Measurements from ENCODE around the gene SGF29.
"Not testable (repeated sequence)": the region's sequence is repeated elsewhere in the genome, so short reads cannot be mapped to it uniquely, and the experiment has no call there.

The SGF29 gene

DNA sequence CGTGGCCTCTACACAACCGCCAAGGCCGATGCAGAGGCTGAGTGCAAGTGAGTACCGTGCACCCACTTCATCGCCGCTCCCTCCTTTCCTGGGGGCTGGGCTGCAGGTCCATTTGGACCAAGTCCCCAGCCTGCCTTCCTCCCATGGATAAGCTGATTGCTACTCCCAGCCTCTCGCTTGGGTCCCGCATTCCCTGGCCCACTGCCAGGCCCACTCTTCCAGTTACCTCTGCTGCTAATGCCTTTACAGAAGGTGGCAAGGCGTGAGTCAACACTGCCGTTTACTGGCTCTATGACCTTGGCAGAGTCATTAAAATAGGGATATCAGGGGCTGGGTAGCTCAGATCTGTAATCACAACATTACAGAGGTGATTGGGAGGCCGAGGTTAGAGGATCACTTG, 32.0 kb downstream of the SGF29 start:
- H3K4me3 ChIP-seq: no peak overlapping the region
- H4K20me1 ChIP-seq: no peaks in the 10 kb centered on the region
- TF ChIP-seq Cebpa-rat (IDR thresholded peaks at IDR 0.05): no peak
- H3K4me2 ChIP-seq: no peak overlapping the region
- no peaks in the 10 kb centered on the region for H3K9me3 ChIP-seq
- no peaks in the 10 kb centered on the region for H3K27me3 ChIP-seq
- peaks cover 99% of the 10 kb centered on the region for H3K36me3 ChIP-seq
- no peak overlapping the region for H3K9ac ChIP-seq
- H3K27ac ChIP-seq: no peak overlapping the region
- H3K4me1 ChIP-seq: no peaks in the 10 kb centered on the region

DNA sequence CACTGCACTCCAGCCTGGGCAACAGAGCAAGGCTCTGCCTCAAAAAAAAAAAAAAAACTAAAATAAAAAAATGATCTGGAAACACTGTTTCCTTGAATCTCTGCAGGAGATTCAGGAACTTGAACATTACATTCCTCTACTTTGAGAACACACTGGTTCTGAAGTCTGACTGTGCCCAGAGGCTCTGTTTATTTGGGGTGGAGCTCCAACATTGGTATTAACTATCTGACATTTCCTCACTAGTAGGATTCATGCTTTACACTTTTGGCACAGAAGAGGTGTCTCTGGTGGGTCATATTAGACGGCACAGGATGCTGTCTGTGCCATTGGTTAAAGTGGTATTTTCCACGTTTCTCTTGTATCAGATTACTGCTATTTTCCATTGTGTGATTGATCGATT, 32.7 kb downstream of the SGF29 start:
- Histone ChIP-seq H3K9me3 (no peaks in the 10 kb centered on the region), H3K4me1 (no peaks in the 10 kb centered on the region), H3K27me3 (no peaks in the 10 kb centered on the region), H3K27ac (no peak overlapping the region), H3K36me3 (peaks cover 99% of the 10 kb centered on the region), H3K9ac (no peak overlapping the region), H3K4me3 (no peak overlapping the region), H4K20me1 (no peaks in the 10 kb centered on the region), H3K4me2 (no peak overlapping the region)
- TF ChIP-seq Cebpa-rat (IDR thresholded peaks at IDR 0.05): no peak

DNA sequence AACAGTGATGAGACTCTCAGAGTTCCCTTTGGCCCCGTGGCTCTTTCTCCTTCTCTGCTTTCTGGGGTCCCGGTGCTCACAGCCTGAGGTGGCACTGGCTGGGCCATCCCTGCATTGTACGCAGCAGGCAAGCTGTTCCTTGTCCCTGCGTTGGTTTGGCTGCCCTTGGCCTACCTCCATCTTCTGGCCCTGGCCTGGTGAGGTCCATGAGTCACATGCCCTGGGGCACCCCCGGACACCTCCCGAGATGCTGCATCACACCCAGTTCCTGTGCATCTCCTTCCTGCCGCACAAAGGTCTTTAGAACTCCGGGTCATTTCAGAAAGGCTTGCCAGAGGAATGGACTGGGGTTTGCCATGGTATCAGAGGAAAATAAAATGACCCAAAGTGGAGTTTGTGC, 33.7 kb downstream of the SGF29 start:
- no peaks in the 10 kb centered on the region for H3K4me1 ChIP-seq
- H3K9ac ChIP-seq: no peak overlapping the region
- no peaks in the 10 kb centered on the region for H3K9me3 ChIP-seq
- no peak overlapping the region for H3K4me2 ChIP-seq
- TF ChIP-seq Cebpa-rat (IDR thresholded peaks at IDR 0.05): no peak
- no peaks in the 10 kb centered on the region for H3K27me3 ChIP-seq
- no peaks in the 10 kb centered on the region for H4K20me1 ChIP-seq
- H3K36me3 ChIP-seq: peaks cover 99% of the 10 kb centered on the region
- H3K4me3 ChIP-seq: no peak overlapping the region
- H3K27ac ChIP-seq: no peak overlapping the region

DNA sequence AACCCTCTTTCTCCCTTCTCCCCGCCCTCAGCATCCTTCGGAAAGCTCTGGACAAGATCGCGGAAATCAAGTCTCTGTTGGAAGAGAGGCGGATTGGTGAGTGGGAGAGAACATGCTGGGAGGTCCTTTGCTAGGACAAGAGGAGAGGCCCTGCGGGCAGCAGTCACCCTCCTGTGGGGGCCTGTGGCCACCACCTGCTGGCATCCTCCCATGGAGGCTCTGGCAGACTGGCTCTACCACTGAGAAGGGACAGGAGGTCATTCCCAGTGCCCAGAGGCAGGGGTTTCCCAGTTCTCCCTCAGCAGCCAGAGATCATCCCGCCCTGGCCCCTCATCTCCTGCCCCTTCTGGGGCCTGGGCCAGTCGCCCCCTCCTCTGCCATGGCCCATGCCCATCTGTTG, 35.3 kb downstream of the SGF29 start:
- Histone ChIP-seq H4K20me1 (no peaks in the 10 kb centered on the region), H3K36me3 (peaks cover 93% of the 10 kb centered on the region), H3K27ac (no peak overlapping the region), H3K4me3 (no peak overlapping the region), H3K9ac (no peak overlapping the region), H3K9me3 (no peaks in the 10 kb centered on the region), H3K27me3 (no peaks in the 10 kb centered on the region), H3K4me1 (no peaks in the 10 kb centered on the region), H3K4me2 (no peak overlapping the region)
- TF ChIP-seq Cebpa-rat (IDR thresholded peaks at IDR 0.05): no peak

DNA sequence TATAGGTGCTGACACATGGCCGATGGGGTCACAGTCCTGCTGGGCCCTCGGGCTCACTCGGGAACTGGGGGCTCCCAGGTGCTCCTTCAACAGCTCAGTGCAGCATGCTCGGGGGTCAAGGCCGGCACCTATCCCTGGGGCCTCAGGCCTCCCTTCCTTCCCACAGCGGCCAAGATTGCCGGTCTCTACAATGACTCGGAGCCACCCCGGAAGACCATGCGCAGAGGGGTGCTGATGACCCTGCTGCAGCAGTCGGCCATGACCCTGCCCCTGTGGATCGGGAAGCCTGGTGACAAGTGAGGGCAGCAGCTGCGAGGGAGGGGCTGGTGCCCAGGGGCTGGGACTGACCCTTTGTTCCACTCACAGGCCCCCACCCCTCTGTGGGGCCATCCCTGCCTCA, 36.2 kb downstream of the SGF29 start:
- H3K4me3 ChIP-seq: no peak overlapping the region
- no peaks in the 10 kb centered on the region for H3K9me3 ChIP-seq
- H3K27me3 ChIP-seq: no peaks in the 10 kb centered on the region
- no peak overlapping the region for H3K9ac ChIP-seq
- H3K36me3 ChIP-seq: peaks cover 85% of the 10 kb centered on the region
- H4K20me1 ChIP-seq: no peaks in the 10 kb centered on the region
- H3K27ac ChIP-seq: no peak overlapping the region
- no peak for TF ChIP-seq Cebpa-rat (IDR thresholded peaks at IDR 0.05)
- H3K4me2 ChIP-seq: no peak overlapping the region
- no peaks in the 10 kb centered on the region for H3K4me1 ChIP-seq

DNA sequence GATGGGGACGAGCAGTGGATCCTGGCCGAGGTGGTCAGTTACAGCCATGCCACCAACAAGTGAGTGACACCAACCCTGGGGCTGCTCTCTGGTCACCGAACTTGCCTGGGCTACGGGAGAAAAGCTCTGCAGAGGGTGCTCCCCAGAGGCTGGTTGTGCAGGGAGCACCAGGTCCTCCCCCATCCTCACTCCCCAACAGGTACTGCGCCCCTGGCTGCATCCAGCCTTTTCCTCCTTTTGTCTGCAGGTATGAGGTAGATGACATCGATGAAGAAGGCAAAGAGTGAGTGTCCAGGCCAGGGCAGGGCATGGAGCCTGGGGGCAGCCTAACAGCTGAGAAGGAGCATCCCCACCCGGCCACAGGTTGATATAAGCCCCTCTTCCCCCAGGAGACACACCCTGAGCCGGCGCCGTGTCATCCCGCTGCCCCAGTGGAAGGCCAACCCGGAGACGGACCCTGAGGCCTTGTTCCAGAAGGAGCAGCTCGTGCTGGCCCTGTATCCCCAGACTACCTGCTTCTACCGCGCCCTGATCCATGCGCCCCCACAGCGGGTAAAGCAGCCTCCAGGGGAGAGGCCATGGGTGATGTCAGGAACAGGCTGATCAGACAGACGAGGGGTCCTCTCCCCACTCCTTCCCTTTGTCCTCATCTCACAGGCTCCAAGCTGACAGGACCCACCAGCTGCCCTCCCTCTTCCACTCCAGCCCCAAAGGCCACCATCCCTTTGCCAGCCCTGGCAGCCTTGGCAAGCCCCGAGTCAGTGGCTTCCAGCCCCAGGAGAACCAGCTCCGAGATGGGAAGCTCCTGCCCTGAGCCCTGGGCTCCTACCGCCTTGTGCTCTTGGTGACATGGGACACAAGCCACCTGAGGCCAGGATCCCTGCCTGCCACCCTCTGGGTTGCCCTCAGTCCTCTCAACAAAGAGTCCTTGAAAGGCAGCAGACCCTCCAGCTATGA, 36.9 kb downstream of the SGF29 start:
- no peak overlapping the region for H3K4me3 ChIP-seq

DNA sequence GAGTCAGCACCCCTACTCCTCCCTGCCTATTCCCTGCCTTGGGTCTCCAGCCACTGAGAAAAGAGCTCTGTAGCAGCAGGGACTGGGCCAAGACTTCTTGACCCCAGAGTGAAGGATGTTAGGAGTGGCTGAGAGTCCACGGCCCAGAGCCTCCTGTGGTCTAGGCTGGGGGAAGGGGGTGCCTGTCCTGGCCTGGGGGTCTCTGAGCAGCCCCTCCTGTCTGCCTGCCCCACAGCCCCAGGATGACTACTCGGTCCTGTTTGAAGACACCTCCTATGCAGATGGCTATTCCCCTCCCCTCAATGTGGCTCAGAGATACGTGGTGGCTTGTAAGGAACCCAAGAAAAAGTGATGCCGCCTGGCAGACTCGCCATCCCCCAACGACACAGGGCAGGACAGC, 37.6 kb downstream of the SGF29 start:
- H3K27ac ChIP-seq: no peak overlapping the region
- no peak overlapping the region for H3K9ac ChIP-seq
- H3K4me3 ChIP-seq: no peak overlapping the region
- peaks cover 71% of the 10 kb centered on the region for H3K36me3 ChIP-seq
- TF ChIP-seq Cebpa-rat (IDR thresholded peaks at IDR 0.05): no peak
- H4K20me1 ChIP-seq: no peaks in the 10 kb centered on the region
- H3K4me2 ChIP-seq: no peak overlapping the region
- no peaks in the 10 kb centered on the region for H3K27me3 ChIP-seq
- no peaks in the 10 kb centered on the region for H3K4me1 ChIP-seq
- H3K9me3 ChIP-seq: no peaks in the 10 kb centered on the region

More for the DNA sequence above, 36.9 kb downstream of the SGF29 start:
- H3K27me3 ChIP-seq: no peaks in the 10 kb centered on the region
- no peak overlapping the region for H3K9ac ChIP-seq
- H3K4me1 ChIP-seq: no peaks in the 10 kb centered on the region
- H3K27ac ChIP-seq: no peak overlapping the region
- no peaks in the 10 kb centered on the region for H3K9me3 ChIP-seq
- peaks cover 78% of the 10 kb centered on the region for H3K36me3 ChIP-seq
- no peak overlapping the region for H3K4me2 ChIP-seq
- no peaks in the 10 kb centered on the region for H4K20me1 ChIP-seq
- TF ChIP-seq Cebpa-rat (IDR thresholded peaks at IDR 0.05): no peak

DNA sequence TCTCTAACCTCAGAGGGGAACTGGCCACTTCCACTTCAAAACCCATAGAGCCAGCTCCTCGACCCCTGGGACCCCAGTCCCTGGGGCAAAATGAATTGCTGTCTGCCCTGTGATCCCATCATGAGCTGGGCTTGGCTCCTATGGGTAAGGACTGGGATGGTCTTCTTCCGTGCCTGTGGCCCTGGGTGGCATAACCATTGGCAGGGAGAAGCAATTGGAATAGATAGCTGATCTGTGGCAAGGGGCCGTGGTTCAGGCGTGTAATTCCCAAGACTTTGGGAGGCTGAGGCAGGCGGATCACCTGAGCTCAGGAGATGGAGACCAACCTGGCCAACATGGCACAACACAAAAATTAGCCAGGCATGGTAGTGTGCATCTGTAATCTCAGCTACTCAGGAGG, 38.8 kb downstream of the SGF29 start:
- Histone ChIP-seq H3K9ac (no peak overlapping the region), H3K27ac (no peak overlapping the region), H3K36me3 (peaks cover 59% of the 10 kb centered on the region), H3K4me2 (no peak overlapping the region), H3K4me3 (no peak overlapping the region), H4K20me1 (no peaks in the 10 kb centered on the region), H3K27me3 (no peaks in the 10 kb centered on the region), H3K4me1 (peaks cover 11% of the 10 kb centered on the region), H3K9me3 (no peaks in the 10 kb centered on the region)
- TF ChIP-seq Cebpa-rat (IDR thresholded peaks at IDR 0.05): no peak

DNA sequence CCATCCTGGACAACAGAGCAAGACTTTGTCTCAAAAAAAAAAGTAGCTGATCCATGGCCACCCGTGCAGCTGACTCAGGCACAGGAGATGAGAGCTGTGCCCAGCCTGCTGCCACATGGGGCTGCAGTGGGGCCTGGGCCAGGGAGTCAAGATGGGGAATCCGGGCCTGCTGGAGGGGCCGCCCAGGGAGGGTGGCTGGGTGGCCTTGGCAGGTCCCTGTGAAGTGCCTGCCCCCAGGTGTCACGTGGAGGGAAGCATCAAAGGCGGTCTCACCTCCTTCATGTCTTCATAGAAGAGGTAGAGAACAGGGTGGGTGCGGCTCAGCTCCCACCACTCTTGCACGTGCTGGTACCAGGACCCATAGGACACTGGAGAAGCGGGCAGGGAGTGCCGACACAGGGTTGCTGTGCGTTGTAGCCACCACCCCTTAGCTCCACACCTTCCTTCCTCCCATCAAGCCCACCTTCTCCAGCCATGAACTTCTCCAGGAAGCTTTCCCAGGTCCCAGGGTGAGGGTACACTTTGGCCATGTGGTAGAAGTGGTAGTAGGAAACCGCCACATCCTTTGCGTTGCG, 39.3 kb downstream of the SGF29 start:
- H3K27me3 ChIP-seq: no peaks in the 10 kb centered on the region
- H3K4me3 ChIP-seq: no peak overlapping the region
- no peak overlapping the region for H3K27ac ChIP-seq
- H3K4me1 ChIP-seq: peaks cover 16% of the 10 kb centered on the region
- peaks cover 54% of the 10 kb centered on the region for H3K36me3 ChIP-seq
- no peak for TF ChIP-seq Cebpa-rat (IDR thresholded peaks at IDR 0.05)
- no peaks in the 10 kb centered on the region for H4K20me1 ChIP-seq
- no peak overlapping the region for H3K9ac ChIP-seq
- no peaks in the 10 kb centered on the region for H3K9me3 ChIP-seq
- H3K4me2 ChIP-seq: no peak overlapping the region

DNA sequence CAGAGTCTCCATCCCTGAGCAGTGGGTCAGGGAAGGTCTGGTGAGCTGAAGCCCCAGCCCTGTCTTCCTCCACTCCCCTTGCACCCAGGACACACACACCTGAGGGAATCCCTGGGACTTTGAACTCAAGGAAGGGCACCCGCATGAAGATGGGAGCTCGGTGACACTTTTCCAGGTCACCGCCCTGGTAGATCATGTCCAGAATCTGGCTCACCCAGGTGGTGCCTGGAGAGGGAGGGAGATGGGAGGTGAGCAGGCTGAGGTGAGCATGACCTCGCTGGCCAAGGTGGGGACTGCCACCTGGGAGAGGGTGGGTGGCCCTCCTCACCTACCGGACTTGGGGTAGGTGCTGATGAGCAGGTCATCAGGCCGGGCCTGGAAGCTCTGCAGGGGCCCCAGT, 41.7 kb downstream of the SGF29 start:
- H3K4me3 ChIP-seq, H3K4me2 ChIP-seq, H3K27ac ChIP-seq: not testable (repeated sequence)

More for the DNA sequence above, 41.7 kb downstream of the SGF29 start:
- H3K9ac ChIP-seq, H3K9me3 ChIP-seq, H3K27me3 ChIP-seq, H4K20me1 ChIP-seq: not testable (repeated sequence)
- H3K36me3 ChIP-seq: peaks cover 30% of the 10 kb centered on the region
- H3K4me1 ChIP-seq: peaks cover 19% of the 10 kb centered on the region

Measured in BLaER1 (cell line).